ENCODE results near the gene SVOPL. TPM values are rescaled to one million over a fixed set of nuclear protein-coding genes. Genes with fewer than 3 reads are reported as not detected.
"Not testable (repeated sequence)": the region's sequence is repeated elsewhere in the genome, so short reads cannot be mapped to it uniquely, and the experiment has no call there.

Gene SVOPL
- total RNA-seq, 1 experiment from 2014 or later, result not detected

- Histone ChIP-seq H3K4me3 (no peak overlapping the region), H3K4me1 (replicated peaks) (no peaks in the 10 kb centered on the region), H3K27ac (no peak overlapping the region), H3K36me3 (no peaks in the 10 kb centered on the region), H3K9me3 (replicated peaks) (no peaks in the 10 kb centered on the region), H3K27me3 (replicated peaks) (no peaks in the 10 kb centered on the region)
- DNase-seq (ENCODE audit: low read depth in 1 of 2, low spot score in 2 of 2), result no peak
Measured at GRCh38 chr7:138691178-138691577, 10.0 kb downstream of the SVOPL start.

- H3K27me3 ChIP-seq (replicated peaks), result no peaks in the 10 kb centered on the region
- no peak for DNase-seq (ENCODE audit: low read depth in 1 of 2, low spot score in 2 of 2)
Measured at GRCh38 chr7:138690495-138690894, 10.7 kb downstream of the SVOPL start.

GRCh38 chr7:138688037-138688436, 13.1 kb downstream of the SVOPL start:
- H3K4me3 ChIP-seq, result not testable (repeated sequence)

More at GRCh38 chr7:138690495-138690894, 10.7 kb downstream of the SVOPL start:
- Histone ChIP-seq H3K36me3 (no peaks in the 10 kb centered on the region), H3K27ac (no peak overlapping the region), H3K9me3 (replicated peaks) (no peaks in the 10 kb centered on the region), H3K4me3 (no peak overlapping the region), H3K4me1 (replicated peaks) (no peaks in the 10 kb centered on the region)

GRCh38 chr7:138684340-138684739, 16.8 kb downstream of the SVOPL start:
- Histone ChIP-seq H3K4me1 (replicated peaks) (no peaks in the 10 kb centered on the region), H3K9me3 (replicated peaks) (no peaks in the 10 kb centered on the region), H3K4me3 (no peak overlapping the region), H3K36me3 (no peaks in the 10 kb centered on the region), H3K27ac (no peak overlapping the region), H3K27me3 (replicated peaks) (no peaks in the 10 kb centered on the region)
- DNase-seq (ENCODE audit: low read depth in 1 of 2, low spot score in 2 of 2), result no peak

More at GRCh38 chr7:138688037-138688436, 13.1 kb downstream of the SVOPL start:
- H3K4me1 ChIP-seq (replicated peaks); DNase-seq (ENCODE audit: low read depth in 1 of 2, low spot score in 2 of 2); H3K9me3 ChIP-seq (replicated peaks); H3K36me3 ChIP-seq; H3K27me3 ChIP-seq (replicated peaks); H3K27ac ChIP-seq: not testable (repeated sequence)

- H3K36me3 ChIP-seq, result no peaks in the 10 kb centered on the region
- DNase-seq (ENCODE audit: low read depth in 1 of 2, low spot score in 2 of 2), result no peak
- H3K4me3 ChIP-seq, result no peak overlapping the region
- no peak overlapping the region for H3K27ac ChIP-seq
- no peaks in the 10 kb centered on the region for H3K27me3 ChIP-seq (replicated peaks)
- H3K4me1 ChIP-seq (replicated peaks), result no peaks in the 10 kb centered on the region
- H3K9me3 ChIP-seq (replicated peaks), result no peaks in the 10 kb centered on the region
Measured at GRCh38 chr7:138679793-138680192, 21.4 kb downstream of the SVOPL start.

GRCh38 chr7:138670594-138670993, 30.6 kb downstream of the SVOPL start:
- no peak overlapping the region for H3K4me3 ChIP-seq
- DNase-seq (ENCODE audit: low read depth in 1 of 2, low spot score in 2 of 2), result no peak
- no peak overlapping the region for H3K27ac ChIP-seq
- H3K27me3 ChIP-seq (replicated peaks), result no peaks in the 10 kb centered on the region
- H3K9me3 ChIP-seq (replicated peaks), result no peaks in the 10 kb centered on the region
- H3K36me3 ChIP-seq, result no peaks in the 10 kb centered on the region
- no peaks in the 10 kb centered on the region for H3K4me1 ChIP-seq (replicated peaks)

GRCh38 chr7:138669364-138669763, 31.8 kb downstream of the SVOPL start:
- Histone ChIP-seq H3K4me1 (replicated peaks) (no peaks in the 10 kb centered on the region), H3K27me3 (replicated peaks) (no peaks in the 10 kb centered on the region), H3K36me3 (no peaks in the 10 kb centered on the region), H3K4me3 (no peak overlapping the region), H3K27ac (no peak overlapping the region), H3K9me3 (replicated peaks) (no peaks in the 10 kb centered on the region)
- DNase-seq (ENCODE audit: low read depth in 1 of 2, low spot score in 2 of 2), result no peak

GRCh38 chr7:138668946-138669345, 32.2 kb downstream of the SVOPL start:
- Histone ChIP-seq H3K27ac (no peak overlapping the region), H3K36me3 (no peaks in the 10 kb centered on the region), H3K27me3 (replicated peaks) (no peaks in the 10 kb centered on the region), H3K4me3 (no peak overlapping the region), H3K9me3 (replicated peaks) (no peaks in the 10 kb centered on the region), H3K4me1 (replicated peaks) (no peaks in the 10 kb centered on the region)
- no peak for DNase-seq (ENCODE audit: low read depth in 1 of 2, low spot score in 2 of 2)

- Histone ChIP-seq H3K4me3 (no peak overlapping the region), H3K9me3 (replicated peaks) (no peaks in the 10 kb centered on the region), H3K4me1 (replicated peaks) (no peaks in the 10 kb centered on the region), H3K27me3 (replicated peaks) (no peaks in the 10 kb centered on the region), H3K27ac (no peak overlapping the region), H3K36me3 (no peaks in the 10 kb centered on the region)
- DNase-seq (ENCODE audit: low read depth in 1 of 2, low spot score in 2 of 2), result no peak
Measured at GRCh38 chr7:138668229-138668596, 32.9 kb downstream of the SVOPL start.

GRCh38 chr7:138667535-138668228, 33.5 kb downstream of the SVOPL start:
- H3K4me1 ChIP-seq (replicated peaks), result no peaks in the 10 kb centered on the region
- no peaks in the 10 kb centered on the region for H3K9me3 ChIP-seq (replicated peaks)
- H3K4me3 ChIP-seq, result no peak overlapping the region
- no peak overlapping the region for H3K27ac ChIP-seq
- H3K27me3 ChIP-seq (replicated peaks), result no peaks in the 10 kb centered on the region
- no peaks in the 10 kb centered on the region for H3K36me3 ChIP-seq
- no peak for DNase-seq (ENCODE audit: low read depth in 1 of 2, low spot score in 2 of 2)

- no peak overlapping the region for H3K27ac ChIP-seq
- DNase-seq (ENCODE audit: low read depth in 1 of 2, low spot score in 2 of 2), result no peak
Measured at GRCh38 chr7:138666385-138666784, 34.8 kb downstream of the SVOPL start.

GRCh38 chr7:138665669-138666140, 35.5 kb downstream of the SVOPL start:
- DNase-seq (ENCODE audit: low read depth in 1 of 2, low spot score in 2 of 2), result no peak
- H3K36me3 ChIP-seq, result no peaks in the 10 kb centered on the region
- H3K27ac ChIP-seq, result no peak overlapping the region
- no peak overlapping the region for H3K4me3 ChIP-seq
- no peaks in the 10 kb centered on the region for H3K9me3 ChIP-seq (replicated peaks)
- H3K4me1 ChIP-seq (replicated peaks), result no peaks in the 10 kb centered on the region
- H3K27me3 ChIP-seq (replicated peaks), result no peaks in the 10 kb centered on the region

More at GRCh38 chr7:138666385-138666784, 34.8 kb downstream of the SVOPL start:
- Histone ChIP-seq H3K4me3 (no peak overlapping the region), H3K36me3 (no peaks in the 10 kb centered on the region), H3K9me3 (replicated peaks) (no peaks in the 10 kb centered on the region), H3K4me1 (replicated peaks) (no peaks in the 10 kb centered on the region), H3K27me3 (replicated peaks) (no peaks in the 10 kb centered on the region)

GRCh38 chr7:138665249-138665648, 35.9 kb downstream of the SVOPL start:
- no peak for DNase-seq (ENCODE audit: low read depth in 1 of 2, low spot score in 2 of 2)
- Histone ChIP-seq H3K9me3 (replicated peaks) (no peaks in the 10 kb centered on the region), H3K4me1 (replicated peaks) (no peaks in the 10 kb centered on the region), H3K4me3 (no peak overlapping the region), H3K36me3 (no peaks in the 10 kb centered on the region), H3K27me3 (replicated peaks) (no peaks in the 10 kb centered on the region), H3K27ac (no peak overlapping the region)

- DNase-seq (ENCODE audit: low read depth in 1 of 2, low spot score in 2 of 2), result no peak
- Histone ChIP-seq H3K9me3 (replicated peaks) (no peaks in the 10 kb centered on the region), H3K4me1 (replicated peaks) (no peaks in the 10 kb centered on the region), H3K4me3 (0 out of 2 replicates have a peak overlapping the region, but pooled peaks have one; percentile 15), H3K27ac (no peak overlapping the region), H3K27me3 (replicated peaks) (no peaks in the 10 kb centered on the region), H3K36me3 (no peaks in the 10 kb centered on the region)
Measured at GRCh38 chr7:138663725-138664710, 37.1 kb downstream of the SVOPL start.

All from SJSA1 (cell line).